HG02970 (cell line): Measurements from ENCODE around the gene GFPT2.

Source experiments
- ATAC-seq: cut with Tn5 transposase; IDR thresholded peaks from one replicate; pipeline ENCODE4 v1.9.1; 2021; ENCODE audit warnings: mild to moderate bottlenecking, moderate library complexity, moderate number of reproducible peaks; ENCODE audit not compliant: unreplicated experiment, low FRiP score

GFPT2 gene

GRCh38 chr5:180379355-180380070 is 26.4 kb upstream of the GFPT2 start:
- ATAC-seq: no peak

GRCh38 chr5:180378438-180379344 is 25.6 kb upstream of the GFPT2 start:
- ATAC-seq: no peak

DNA sequence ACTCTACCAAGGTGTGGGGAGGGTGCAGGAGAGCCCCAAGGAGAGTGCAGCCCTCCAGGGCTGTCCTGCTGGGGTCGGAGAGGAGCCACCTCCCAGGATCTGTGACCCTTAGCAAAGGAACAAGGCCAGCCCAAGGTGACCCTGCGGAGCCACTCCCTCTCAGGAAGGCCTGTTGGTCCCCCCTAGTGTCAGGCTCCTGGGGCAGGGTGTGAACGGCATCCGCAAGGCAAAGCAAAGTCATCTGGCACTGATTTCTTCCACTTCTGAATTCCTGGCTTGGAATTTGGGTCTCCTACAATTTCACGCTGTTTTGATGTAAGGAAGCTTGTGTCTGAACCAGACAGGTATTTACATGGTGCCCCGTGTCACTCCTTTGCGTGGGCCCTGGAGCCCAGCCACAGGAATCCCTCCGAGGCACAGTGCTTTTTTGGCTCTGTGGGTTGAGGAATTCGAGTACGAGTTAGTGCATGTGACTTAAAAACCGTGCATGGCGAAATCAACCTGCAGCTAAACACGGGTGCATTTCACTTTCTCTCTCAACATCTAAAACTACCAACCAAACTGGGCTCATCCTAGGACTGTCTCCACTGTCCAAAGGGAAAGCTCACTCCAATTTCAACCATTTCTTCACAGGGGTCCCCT is 24.5 kb upstream of the GFPT2 start:
- ATAC-seq: no peak

- ATAC-seq: no peak
Observed at GRCh38 chr5:180376511-180376910, 23.4 kb upstream of the GFPT2 start.

DNA sequence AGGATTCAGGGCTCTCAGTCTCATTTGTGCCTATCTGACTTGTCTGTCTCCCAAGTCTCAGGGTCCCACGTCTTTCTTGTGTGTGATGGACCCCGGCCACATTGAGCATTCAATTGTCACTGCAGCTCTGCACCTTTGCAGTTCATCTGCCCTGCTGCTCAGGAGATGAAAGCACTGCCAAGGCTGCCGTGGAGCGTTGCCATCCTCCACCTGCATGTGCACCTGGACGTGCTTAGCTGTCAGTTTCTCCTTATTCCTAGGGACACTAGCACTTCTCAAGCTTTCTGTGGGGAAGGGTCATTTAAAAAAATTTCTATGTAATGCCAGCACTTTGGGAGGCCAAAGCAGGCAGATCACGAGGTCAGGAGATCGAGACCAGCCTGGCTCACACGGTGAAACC is 22.8 kb upstream of the GFPT2 start:
- ATAC-seq: no peak

DNA sequence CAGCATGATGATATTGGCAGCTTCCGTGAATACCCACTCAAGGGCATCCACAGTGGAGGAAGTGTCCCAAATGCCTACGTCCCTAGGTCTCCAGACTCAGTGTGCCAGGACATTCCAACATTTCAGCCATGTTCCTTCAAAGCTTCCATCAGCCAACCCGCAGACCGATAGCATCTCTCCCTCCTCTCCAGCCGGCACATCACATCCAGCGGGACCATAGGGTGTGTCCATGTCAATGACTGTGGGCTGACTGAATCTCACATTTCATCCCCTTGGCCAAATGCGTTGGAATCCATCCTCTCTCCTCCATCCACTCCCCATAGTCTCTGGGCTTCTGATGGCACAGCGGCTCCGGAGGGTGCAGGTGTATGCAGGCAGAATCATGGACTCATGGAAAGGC is 22.2 kb upstream of the GFPT2 start:
- no peak for ATAC-seq

- no peak for ATAC-seq
Observed at GRCh38 chr5:180373870-180374269, 20.7 kb upstream of the GFPT2 start.

- ATAC-seq: no peak
Observed at GRCh38 chr5:180373454-180373853, 20.3 kb upstream of the GFPT2 start.

- no peak for ATAC-seq
Observed at GRCh38 chr5:180371949-180372348, 18.8 kb upstream of the GFPT2 start.

DNA sequence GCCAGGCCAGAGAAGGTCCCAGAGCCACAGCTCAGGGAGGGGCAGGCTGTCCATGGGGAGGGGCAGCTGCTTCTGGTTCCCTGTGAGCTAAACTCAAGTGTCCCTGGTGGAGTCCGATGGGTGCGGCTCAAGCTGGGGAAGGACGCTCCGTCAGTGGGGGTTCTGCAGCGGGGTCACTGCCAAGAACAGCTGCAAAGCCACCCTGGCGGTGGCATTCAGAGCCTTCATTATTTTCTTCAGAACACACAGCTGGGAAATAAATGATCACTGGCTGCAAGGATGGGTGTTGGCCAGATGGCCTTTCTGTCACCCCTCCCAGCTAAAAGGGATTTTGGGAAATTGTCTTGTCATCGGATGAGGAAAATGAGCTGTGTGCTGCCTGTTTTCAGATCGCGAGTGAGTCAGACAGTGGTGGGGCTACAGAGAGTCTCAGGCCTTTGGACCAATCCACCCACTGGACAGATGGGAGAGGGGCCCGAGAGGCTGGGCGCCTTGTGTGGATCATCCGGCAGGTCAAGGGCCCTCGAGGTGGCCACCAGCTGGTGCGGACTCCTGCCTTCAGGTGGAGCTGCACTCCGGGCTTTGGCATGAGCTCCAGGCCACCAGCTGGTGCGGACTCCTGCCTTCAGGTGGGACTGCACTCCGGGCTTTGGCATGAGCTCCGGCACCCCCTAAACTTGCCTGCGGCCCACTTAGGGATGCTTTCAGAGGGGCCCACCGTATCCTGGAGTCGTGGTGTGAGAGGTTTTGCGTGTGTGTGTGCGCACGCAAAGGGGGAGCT is 17.9 kb upstream of the GFPT2 start:
- no peak for ATAC-seq

- ATAC-seq: no peak
Observed at GRCh38 chr5:180367991-180368390, 14.9 kb upstream of the GFPT2 start.

GRCh38 chr5:180367300-180367699 is 14.2 kb upstream of the GFPT2 start:
- ATAC-seq: no peak

DNA sequence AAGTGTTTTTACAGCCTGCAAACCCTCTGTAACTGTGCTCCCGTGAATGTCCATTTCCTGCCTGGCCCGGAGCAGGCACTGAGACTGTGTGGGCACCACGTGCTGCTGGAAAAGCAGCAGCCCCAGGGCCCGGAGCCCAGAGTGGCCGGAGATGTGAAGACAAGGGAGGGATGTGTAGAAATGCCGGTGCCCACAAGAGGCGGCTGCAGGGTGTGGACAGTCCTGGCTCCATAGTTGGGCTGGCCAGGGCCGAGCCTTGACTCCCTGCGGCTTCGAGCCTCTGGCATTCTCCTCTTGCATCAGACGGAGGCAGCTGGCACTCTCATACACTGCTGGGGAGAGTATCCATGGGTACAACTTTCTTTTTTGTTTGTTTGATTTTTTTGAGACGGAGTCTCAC is 13.2 kb upstream of the GFPT2 start:
- no peak for ATAC-seq

DNA sequence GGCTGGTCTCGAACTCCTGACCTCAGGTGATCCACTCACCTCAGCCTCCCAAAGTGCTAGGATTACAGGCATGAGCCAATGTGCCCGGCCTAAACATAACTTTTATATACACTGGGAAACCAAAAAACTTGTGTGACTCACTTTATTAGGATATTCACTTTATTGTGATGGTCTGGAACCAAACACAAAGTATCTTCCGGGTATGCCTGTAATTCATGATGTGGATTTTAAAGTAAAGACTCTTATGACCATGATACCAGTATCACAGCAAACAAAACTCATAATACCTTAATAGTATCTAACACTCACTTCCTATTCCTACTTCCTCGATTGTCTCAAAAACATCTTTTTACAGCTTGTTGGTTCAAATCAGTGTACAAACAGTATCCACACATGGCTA is 12.7 kb upstream of the GFPT2 start:
- ATAC-seq: no peak

- no peak for ATAC-seq
Observed at GRCh38 chr5:180364306-180364856, 11.2 kb upstream of the GFPT2 start.

DNA sequence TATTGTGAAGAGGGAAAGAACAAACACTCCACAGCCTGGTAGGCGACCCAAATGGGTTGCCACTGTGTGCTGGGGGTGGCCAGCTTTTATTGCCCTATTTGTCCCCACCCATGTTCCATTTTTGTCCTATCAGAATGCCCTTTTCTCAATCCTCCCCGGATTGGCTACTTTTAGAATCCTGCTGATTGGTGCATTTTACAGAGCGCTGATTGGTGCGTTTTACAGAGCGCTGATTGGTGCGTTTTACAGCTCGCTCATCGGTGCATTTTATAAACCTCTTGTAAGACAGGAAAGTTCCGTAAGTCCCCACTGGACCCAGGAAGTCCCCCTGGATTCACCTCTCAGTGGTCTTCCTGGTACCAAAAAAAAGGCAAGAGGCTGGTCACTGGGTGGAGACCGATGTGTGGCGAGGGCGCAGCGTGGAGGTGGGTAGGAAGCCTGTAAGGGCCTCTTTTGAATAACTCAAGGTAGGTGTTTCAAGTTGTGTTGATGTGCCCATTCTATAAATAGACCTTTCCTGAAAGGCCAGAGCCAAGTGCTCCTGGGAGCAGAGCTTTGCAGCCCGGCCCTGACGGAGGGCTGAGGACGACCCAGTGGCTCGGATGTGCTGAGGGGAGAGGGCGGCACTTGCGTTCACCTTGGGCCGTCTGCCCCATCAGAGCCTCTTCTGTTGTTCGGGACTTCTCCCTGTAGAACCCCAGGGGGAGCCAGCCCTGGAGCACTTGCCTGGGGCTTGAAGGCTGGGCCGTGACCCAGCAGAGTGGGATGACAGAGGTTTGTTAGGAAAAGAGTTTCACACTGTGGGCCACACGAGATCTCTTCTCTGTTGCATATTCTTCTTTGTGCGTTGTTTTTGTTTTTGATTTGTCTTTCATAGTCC is 7.2 kb upstream of the GFPT2 start:
- no peak for ATAC-seq

DNA sequence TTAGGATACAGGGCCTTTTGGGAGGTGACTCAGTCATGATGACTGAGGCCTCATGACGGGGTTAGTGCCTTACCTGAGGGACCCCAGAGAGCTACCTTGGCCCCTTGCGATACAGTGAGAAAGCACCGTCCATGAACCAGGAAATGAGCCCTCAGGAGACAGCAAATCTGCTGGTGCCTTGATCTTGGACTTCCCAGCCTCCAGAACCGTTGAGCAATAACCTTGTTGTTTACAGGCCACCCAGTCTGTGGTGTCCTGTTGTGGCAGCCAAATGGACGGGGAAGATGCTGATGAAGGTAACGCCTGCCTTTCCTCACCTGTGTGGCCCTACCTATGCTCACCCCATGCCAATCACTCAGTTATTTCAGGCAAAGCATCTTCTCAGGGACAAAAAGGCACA is 5.6 kb upstream of the GFPT2 start:
- ATAC-seq: no peak

DNA sequence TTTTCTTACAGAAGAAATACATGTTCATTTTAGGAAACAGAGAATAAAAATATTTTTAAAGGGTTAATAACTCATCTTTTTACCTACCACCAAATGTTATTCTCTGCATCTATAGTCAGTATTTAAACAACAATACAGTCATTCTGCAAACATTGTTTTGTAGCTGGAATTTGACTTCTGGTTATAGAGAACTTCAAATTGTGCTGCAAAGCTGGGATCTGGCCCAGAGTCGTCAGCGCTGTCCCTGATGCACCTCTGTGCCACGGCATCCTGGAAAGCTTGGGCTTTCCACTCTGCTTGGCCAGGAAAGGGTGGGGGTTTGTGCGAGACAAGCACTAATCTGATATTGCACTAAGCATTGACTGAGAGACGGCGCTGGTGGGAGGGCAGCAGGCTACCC is 5.0 kb upstream of the GFPT2 start:
- no peak for ATAC-seq

GRCh38 chr5:180354966-180355365 is 1.8 kb upstream of the GFPT2 start:
- no peak for ATAC-seq
